ENCODE data around the gene KIRREL3.

DNA sequence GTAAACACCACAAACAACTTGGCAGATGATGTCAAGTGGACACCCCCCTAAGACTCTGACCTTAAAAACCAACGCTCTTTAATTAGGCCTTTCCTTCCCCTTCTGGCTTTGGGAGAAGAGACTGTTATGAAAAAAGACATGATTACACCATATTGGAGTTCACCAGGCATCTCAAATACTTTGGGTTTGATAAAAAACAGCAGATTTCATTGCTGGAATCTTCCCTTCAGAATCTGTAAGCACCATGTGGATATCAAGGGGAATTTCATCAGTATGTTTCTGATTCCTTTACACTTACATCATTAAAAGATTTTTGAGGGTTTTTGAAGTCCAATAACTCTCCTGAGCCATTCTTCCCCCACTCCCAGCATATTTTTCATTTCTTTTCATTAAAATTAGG is 85.6 kb downstream of the KIRREL3 start:
- TF ChIP-seq, protein P1, sequence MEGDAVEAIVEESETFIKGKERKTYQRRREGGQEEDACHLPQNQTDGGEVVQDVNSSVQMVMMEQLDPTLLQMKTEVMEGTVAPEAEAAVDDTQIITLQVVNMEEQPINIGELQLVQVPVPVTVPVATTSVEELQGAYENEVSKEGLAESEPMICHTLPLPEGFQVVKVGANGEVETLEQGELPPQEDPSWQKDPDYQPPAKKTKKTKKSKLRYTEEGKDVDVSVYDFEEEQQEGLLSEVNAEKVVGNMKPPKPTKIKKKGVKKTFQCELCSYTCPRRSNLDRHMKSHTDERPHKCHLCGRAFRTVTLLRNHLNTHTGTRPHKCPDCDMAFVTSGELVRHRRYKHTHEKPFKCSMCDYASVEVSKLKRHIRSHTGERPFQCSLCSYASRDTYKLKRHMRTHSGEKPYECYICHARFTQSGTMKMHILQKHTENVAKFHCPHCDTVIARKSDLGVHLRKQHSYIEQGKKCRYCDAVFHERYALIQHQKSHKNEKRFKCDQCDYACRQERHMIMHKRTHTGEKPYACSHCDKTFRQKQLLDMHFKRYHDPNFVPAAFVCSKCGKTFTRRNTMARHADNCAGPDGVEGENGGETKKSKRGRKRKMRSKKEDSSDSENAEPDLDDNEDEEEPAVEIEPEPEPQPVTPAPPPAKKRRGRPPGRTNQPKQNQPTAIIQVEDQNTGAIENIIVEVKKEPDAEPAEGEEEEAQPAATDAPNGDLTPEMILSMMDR (conservative IDR thresholded peaks at IDR 0.05; ENCODE audit: low read depth, low read length), result no peak
- TF ChIP-seq EZH2 (IDR thresholded peaks at IDR 0.05; ENCODE audit: low read length, unreplicated experiment), result no peak

All from PC-3 (cell line).